ENCODE measurements around the gene RING1.
A peak's percentile ranks its signal among the peaks of the same experiment; 100 is the strongest.

RING1 gene

DNA sequence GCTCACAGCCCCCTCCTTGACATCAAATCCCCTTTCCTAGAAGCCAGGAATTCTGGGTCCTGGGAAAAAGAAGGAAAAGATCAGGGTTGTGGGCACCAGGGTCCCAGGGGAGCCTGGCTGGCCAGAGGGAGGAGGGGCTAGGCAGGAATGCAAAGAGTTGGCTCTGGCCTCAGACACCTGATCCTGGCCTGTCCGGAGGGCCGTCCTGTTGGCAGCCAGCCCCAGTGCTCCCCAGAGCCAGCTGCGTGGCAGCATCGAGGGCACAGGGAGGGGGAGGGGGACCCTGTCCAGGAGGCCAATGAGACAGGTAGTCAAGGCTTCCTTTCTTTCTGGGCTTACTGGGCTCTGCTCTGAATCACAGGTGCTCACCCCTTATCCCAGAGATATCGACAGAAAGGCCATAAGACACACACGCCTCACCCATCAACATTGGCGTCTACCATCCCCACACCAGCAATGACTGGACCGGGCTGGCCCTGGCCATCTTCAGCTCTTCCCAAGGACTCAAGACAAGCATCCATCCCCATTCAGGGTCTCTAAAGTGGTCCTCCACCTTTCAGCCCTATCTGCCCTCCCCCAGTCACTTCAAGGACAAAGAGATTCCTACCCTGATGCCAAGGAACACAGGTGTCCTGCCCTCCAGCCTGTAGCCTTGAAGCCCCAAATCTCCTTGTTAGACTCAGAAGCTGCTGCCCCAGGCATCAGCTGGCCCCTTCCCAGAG is 16.8 kb upstream of the RING1 start:
- DNase-seq (ENCODE audit: low read depth, low spot score) = no peak
- no peak overlapping the region for H3K27ac ChIP-seq

DNA sequence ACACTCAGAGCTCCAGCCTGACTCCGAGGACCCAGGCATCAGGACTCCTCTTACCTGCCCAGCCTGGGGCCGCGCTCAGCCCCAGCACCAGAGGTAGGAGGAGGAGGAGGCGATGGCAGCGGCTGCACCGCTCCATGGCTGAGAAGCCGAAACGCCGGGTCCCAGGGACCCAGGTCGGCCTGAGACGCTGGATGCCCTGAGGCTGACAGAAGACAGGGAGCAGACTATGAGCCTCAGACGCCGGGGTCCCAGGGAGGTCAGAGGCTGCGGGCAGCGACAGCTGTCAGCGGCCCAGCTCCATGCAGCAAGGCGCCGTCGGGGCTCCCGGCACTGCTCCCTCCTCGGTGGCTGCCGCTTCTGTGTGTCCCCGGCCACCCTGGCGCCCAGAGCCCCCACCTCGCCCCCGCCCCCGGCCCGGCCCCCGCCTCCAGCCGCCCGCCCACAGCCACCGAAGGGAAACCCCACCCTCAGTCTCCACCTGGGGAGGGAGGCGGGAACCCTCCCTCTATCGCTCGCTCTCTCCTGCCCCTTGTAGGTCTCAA is 16.1 kb upstream of the RING1 start, which contains the start of gene COL11A2:
TSS of gene COL11A2 (minus strand) at position 363 of the 542 bp plus-strand sequence. CDS start at position 136, 227 bp downstream.
- H3K27ac ChIP-seq = no peak within 1 kb of the TSS
- DNase-seq (ENCODE audit: low read depth, low spot score) = no peak

DNA sequence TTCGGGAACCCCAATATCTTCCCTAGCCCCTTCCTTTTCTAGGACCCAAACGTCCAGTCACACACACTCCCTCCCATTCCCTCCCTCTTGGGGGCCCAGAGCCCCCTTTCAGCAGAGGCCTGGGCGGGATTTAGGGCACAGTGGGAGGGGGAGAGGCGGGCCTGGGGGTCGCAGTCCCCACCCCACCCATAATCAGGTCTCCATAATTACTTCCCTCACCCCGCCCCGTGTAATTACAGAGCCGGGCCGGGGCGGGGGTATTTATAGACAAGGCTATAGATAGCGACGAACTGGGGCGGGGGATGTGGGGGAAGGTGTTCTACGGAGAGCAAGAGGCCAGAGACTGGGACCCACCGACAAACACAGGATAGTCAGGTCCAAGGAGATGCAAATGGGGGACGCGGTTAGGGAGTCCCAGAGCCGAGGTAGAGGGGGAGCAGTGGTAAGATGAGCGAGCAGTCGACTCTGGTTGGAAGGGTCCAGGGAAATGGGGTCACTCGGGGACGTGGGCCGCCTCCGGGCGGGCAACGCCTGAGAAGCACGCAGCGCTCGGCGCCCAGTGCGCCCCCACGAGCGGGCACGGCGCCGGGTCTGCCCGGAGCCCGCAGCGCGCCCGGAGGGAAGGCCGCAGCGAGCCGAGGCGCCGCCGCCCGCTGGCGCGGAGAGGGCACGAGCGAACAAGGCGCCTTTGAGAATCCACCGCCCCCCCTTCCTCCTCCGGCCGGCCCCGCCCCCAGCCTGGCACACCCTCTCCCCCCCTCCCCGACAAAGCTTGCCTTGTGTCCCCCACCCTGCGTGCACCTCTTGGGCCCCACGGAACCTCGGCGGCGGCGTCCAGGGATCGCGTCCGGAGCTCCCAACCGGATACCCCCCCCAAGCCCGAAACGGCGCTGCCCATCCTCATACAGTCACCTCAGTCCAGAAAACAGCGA is 15.4 kb upstream of the RING1 start:
- H3K27ac ChIP-seq = no peak overlapping the region
- DNase-seq (ENCODE audit: low read depth, low spot score) = no peak

DNA sequence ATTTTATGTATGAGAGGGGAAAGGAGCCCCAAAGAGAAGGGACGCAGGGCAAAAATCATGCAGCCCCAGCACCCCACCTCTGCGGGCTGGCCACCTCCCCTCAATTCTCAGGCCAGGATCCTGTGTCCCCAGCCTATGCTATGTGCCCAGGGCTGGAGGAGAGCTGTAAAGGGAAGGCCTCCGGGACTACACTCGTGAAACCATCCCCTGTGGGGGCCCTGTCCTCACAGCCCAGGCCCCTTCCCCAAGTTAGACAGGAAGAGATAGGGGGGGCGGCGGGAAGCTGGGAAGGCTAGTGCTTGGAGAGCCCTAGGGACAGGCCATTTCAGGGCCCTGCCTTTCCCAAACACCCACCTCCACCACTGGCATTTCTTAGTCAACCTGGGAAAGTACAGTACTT is 14.7 kb upstream of the RING1 start:
- no peak for DNase-seq (ENCODE audit: low read depth, low spot score)
- H3K27ac ChIP-seq = no peak overlapping the region

DNA sequence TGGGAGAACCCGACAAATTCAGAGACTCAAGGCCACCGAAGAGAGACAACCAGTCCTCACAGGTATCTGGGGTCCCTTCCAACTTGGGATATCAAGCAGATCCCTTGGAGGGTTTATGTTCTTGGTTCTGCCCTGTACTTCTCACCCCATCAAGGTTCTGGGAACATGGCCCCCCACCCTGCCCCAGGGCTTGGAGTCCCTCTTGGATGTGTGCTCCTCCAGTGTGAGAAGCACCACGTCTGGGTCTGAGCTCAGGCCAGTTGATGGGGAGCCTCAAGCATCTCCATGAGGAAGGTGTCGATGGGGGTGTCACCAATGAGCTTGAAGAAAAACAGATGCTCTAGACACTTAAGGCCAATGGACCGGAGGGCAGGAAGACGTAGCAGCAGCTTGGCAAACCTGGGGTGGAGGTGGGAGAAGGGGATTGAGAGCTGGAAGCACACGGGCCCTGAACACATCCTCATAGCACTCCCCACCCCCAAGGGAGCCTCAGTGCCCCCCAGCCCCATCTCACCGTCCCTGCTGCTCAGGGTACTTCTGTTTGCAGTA is 13.8 kb upstream of the RING1 start:
- DNase-seq (ENCODE audit: low read depth, low spot score) = no peak
- H3K27ac ChIP-seq = no peak overlapping the region

DNA sequence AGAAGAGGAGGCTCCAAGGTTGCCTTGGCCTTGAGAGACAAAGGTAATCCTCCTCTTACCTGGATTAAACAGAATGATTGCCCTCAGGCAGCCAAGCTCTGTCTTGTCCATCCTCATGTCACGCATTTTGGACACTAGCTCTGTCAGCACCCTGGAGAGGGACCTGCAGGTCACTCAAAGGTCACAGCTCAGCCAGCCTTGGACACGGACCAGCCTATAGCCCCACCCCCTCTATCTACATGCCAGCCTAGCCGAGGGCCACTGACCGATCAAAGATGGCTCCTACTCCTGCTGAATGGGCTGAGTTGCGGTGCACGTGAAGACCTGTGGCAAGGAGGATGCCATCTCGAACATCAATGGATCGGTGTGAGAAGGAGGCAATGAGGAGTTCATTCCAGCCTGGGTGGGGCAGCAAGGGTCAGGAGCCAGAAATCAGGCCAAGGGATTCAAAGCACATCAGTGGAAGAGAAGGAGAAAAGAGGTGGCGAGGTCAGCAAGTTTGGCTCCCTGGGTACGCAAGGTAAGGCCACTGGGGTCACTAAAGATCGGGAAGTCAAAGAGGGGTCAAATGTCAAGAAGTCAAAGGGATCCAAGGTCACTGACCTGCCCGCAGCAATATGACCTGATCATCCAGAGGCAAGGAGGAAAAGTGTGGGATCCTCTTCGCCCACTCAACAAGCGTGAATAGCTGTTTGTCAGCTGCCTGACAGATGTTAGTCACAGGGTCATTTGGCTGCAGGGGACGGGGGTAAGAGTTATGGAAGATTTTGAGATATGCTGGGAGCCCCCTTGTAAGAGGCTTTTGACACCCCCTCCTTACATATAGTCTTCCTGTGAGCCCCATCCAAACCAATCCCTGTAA is 12.8 kb upstream of the RING1 start:
- no peak overlapping the region for H3K27ac ChIP-seq
- DNase-seq (ENCODE audit: low read depth, low spot score) = no peak

DNA sequence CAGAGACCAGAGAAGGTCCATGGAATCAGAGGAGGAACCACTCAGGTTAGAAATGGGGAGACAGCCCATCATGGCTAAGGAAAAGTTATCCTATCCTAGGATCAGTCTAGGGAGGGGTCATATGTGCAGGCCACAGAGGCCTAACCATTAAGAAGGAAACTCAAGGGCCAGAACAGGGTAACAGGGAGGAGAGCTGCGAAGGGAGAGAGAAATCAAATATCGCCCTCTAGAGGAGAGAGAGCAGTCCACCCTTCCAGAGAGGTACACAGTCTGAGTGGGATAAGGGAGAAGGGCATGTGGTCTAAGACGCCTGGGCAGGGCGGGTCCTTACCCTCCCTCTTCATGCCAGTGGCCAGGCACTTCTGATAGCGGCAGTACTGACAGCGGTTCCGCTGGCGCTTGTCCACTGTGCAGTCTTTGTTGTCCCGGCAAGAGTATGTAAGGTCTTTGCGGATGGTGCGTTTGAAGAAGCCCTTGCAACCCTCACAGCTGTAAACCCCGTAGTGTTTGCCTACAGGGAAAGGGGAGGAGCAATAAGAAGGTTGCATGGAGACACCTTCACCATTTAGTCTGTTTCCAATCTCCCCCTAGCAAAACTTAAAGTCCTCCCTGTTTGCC is 10.8 kb upstream of the RING1 start:
- no peak for DNase-seq (ENCODE audit: low read depth, low spot score)
- H3K27ac ChIP-seq = no peak overlapping the region

DNA sequence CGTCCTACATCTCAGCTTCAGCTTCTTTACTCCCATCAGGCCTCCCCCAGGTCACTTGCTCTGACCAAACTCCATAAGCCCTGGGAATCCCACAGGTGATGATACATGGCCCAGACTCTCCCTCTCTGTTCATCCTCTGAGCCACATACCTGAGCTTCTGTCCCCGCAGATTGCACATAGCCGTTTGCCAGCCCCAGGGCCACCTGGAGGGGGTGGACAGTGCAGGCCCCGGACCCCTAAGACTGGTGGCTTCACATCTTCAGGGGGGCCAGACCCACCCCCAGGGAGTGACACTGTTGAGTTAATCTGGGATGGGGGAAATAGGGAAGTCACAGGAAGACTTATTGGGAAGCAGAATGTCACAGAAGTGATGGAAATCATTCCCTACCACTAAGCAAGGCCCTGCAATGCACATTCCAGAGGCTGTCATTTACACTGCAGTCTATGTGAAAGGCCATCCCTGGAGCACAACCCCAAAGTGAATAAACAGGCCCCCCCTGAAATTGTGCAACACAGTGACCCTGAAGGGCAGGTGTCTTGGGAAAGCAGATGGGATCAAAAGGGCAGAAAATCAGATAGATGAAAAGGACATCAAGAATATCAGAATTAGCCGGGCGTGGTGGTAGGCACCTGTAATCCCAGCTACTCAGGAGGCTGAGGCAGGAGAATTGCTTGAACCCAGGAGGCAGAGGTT is 10.0 kb upstream of the RING1 start:
- no peak for DNase-seq (ENCODE audit: low read depth, low spot score)
- H3K27ac ChIP-seq = no peak overlapping the region

DNA sequence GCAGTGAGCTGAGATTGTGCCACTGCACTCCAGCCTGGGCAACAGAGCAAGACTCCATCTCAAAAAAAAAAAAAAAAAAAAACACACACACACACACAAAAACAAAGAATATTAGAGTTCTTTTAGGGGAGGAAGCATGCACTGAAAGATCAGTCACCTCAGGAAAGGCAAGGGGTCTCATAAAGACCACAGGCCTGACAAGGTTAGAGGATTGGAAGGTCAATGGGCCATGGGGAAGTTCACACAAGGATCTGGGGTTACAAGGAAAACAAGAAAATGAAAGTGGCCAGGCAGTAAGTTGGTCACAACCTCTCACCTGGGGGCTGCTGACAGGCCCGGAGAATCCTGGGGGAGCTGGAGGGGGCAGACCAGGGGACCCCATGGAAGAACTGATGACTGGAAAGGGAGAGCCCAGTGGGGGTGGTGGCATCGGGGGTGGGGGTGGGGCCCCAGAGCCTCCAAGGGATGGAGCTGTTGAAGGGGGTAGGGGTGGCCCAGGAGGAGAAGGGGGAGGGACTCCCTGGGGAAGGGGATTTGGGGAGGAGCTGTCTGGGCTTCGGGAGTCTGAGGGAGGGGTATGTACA is 9.4 kb upstream of the RING1 start:
- H3K27ac ChIP-seq = peak overlapping the region; percentile 86
- no peak for DNase-seq (ENCODE audit: low read depth, low spot score)

DNA sequence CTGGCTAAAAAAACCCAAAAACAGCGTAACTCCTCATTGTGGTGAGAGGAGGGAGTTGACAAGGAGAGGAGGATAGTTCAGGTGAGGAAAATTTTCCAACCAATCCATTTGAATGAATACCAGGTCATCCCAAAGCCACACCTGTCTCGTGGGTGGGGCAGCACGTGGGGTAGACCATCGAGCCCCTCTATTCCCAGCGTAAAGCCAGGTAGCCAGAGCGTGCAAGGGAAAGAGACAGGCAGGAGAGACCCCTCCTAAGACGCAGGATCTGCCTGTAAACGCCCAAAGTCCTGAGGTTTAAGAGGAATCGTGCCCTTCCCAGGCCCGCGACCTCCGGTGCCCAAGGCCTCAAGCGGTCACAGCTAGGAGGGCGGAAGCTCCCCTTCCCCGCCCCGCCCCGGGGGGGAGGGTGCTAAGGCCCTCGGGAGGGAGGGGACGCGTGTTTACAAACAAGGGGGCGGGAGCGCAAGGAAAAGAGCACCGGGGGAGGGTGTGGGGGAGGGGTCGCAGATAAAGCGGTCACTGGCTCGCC is 8.5 kb upstream of the RING1 start:
- peak overlapping the region; percentile 86 for H3K27ac ChIP-seq
- DNase-seq (ENCODE audit: low read depth, low spot score) = no peak

DNA sequence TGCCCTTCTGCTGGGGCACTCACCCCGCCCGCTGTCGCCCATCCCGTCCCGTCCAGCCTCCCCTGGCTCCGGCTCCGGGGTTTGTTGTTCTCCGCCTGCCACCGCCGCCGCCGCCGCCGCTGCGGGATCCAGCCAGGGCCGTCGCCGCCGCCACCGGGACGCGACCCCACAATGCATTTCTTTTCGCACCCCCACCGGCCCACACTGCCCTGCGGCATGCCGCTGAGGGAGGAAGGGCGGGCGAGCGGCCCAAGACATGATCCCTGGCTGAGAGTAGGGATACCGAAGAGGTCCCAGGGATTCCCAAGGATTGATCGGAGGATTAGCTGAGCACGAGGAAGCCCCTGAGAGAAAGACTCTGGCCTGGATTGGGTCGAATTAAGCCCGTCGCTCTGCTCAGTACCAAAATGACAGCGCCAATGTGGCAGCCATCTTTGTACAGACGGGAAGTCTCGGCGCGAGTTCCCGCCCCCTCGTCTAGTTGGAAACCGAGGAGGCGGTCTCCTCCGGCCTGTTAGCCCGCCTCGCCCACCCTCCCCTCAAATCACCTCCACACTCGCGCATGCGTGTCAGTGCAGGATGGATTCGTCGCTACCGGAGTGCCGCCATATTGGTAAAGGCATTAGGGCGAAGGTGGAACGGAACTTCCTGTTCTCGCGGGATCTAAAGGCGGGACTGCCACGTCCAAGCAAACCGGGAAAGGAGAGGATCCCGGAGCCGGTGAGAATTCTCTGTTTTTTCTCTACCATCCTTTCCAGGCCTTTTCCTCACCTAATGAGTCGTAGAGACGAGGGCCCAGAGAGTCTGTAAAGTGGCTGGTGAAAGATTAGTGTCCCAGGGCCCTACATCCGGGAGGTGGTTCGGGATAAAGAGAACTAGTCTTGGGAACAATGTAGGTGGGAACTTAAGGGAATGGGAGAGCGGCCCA is 7.8 kb upstream of the RING1 start, which contains the start of the genes RXRB and SLC39A7:
TSS of gene RXRB (minus strand) at position 447 of the 928 bp plus-strand sequence. CDS start at position 258, 189 bp downstream.
TSS of gene SLC39A7 (plus strand) at position 649 of the 928 bp plus-strand sequence. CDS start 379 bp downstream, outside the sequence.
- DNase-seq (ENCODE audit: low read depth, low spot score) = peak; percentile 94
- H3K27ac ChIP-seq = peak within 1 kb of the TSS; percentile 86

DNA sequence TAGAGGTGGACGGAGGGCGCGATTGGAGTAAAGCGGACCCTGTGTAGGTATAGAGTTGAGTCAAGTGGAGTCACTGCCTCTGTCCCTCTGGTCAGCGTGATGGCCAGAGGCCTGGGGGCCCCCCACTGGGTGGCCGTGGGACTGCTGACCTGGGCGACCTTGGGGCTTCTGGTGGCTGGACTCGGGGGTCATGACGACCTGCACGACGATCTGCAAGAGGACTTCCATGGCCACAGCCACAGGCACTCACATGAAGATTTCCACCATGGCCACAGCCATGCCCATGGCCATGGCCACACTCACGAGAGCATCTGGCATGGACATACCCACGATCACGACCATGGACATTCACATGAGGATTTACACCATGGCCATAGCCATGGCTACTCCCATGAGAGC is 7.2 kb upstream of the RING1 start:
- peak overlapping the region; percentile 86 for H3K27ac ChIP-seq
- DNase-seq (ENCODE audit: low read depth, low spot score) = no peak

DNA sequence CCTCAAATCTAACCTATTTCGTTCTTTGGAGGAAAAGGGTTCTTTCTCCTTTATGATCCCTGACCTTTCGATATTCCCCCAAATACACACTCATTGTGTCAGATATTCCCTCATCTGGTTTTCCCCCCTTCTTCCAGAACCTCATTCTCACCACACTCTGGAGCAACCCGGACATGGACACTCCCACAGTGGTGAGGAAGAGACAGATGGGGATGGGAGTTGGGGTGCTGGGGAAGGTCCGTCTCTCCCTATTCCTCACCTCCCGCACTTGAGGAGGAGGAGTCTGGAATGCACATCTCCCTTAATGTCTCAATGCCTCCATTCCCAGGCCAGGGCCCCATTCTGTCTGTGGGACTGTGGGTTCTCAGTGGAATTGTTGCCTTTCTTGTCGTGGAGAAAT is 6.4 kb upstream of the RING1 start:
- no peak for DNase-seq (ENCODE audit: low read depth, low spot score)
- H3K27ac ChIP-seq = no peak overlapping the region

DNA sequence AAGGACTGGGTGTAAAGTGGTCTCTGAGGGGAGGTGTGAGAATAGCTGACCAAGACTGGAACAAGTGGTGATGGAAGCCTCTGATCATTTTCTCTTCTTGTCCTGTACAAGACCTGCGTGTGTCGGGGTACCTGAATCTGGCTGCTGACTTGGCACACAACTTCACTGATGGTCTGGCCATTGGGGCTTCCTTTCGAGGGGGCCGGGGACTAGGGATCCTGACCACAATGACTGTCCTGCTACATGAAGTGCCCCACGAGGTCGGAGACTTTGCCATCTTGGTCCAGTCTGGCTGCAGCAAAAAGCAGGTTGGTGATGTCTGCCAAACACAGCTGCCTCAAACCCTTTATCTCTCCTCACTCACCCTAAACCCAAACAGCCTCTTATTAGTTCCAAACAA is 5.5 kb upstream of the RING1 start:
- DNase-seq (ENCODE audit: low read depth, low spot score) = no peak
- H3K27ac ChIP-seq = no peak overlapping the region

DNA sequence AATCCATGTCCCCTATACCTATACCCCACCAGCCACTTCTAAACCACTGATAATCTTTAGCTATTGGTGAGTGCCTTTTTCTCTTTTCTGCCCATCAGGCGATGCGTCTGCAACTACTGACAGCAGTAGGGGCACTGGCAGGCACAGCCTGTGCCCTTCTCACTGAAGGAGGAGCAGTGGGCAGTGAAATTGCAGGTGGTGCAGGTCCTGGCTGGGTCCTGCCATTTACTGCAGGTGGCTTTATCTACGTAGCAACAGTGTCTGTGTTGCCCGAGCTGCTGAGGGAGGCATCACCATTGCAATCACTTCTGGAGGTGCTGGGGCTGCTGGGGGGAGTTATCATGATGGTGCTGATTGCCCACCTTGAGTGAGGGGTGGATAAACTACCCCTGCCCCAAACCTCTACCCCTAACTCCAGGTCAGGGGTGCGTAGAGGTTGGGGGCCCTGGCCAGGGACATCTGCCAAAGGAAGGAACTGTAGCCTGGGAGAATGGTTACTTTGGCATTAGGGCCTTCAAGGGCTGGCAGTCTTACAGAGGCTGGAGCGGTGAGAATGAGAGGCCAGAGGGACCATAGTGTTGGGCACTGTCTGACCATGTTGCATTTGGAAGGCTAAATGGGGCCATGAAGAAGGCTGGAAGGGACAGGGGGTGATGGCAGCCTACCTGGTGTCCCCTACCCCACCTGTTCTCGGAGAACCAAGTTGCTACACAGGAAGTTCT is 4.7 kb upstream of the RING1 start:
- H3K27ac ChIP-seq = peak overlapping the region; percentile 86
- DNase-seq (ENCODE audit: low read depth, low spot score) = no peak

DNA sequence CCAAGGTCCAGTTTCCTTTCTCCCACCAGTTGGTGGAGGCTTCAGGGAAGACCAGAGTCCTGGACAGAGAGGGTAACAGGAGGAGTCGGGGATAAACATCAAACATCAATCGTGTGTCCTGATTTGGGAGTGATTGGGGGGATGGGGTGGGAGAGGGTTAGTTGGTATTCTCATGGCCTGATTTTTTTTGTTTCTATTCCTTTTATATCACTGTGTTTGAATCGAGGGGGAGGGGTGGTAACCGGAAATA is 4.2 kb upstream of the RING1 start:
- H3K27ac ChIP-seq = peak overlapping the region; percentile 86
- DNase-seq (ENCODE audit: low read depth, low spot score) = no peak

Measured in epithelial cell of prostate (primary cell).